ENCODE data around the gene TCIRG1. TPM values are rescaled to one million over a fixed set of nuclear protein-coding genes. Genes with fewer than 3 reads are reported as not detected.
A peak's percentile ranks its signal among the peaks of the same experiment; 100 is the strongest.

Gene TCIRG1
- total RNA-seq, 2 experiments from 2014 or later = 199 to 201 TPM

DNA sequence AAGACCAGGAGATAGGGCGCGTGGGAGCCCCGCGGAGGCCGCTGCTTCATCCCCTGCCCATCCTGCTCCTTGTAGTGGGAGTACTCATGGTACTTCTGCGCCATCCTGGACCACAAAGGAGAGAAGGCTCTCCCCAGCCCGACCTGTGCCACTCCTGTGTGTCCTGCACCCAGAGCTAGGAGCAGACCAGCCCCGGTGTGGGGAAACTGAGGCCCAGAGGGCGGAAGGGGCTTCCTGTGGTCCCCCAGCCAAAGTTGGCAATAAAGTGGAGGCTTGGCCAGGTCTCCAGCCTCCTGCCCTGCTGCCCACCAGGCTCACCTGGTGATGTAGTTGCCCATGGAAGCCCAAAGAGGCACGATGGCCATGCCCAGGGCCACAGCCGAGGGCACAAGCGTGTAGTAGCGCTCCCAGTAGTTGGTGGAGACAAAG, 39.6 kb upstream of the TCIRG1 start:
- CTCF ChIA-PET (ENCODE audit: unreplicated experiment) = no interaction called here
- intact Hi-C loops (cut with micrococcal nuclease; ENCODE audit: unreplicated experiment) = loop anchor here (10.0 kb wide), 1 partner anchor 354 kb away; no protein-coding TSS in a partner anchor
- Histone ChIP-seq H3K4me1 (ENCODE audit: insufficient read depth, low read length, poor library complexity, severe bottlenecking) (peaks cover 52% of the 10 kb centered on the region), H3K4me3 (ENCODE audit: low read depth, low read length, poor library complexity, severe bottlenecking) (no peak overlapping the region), H3K79me2 (ENCODE audit: insufficient read depth, low read depth, low read length) (no peaks in the 10 kb centered on the region), H3K4me2 (ENCODE audit: low read length) (no peak overlapping the region), H3K27ac (ENCODE audit: low read depth, low read length, poor library complexity, severe bottlenecking) (no peak overlapping the region), H2AFZ (ENCODE audit: low read length) (no peak overlapping the region), H3K9me3 (ENCODE audit: low read length) (no peaks in the 10 kb centered on the region), H4K20me1 (ENCODE audit: insufficient read depth, low read length) (no peaks in the 10 kb centered on the region), H3K9me2 (ENCODE audit: insufficient read depth, low read length) (no peaks in the 10 kb centered on the region), H3K36me3 (ENCODE audit: insufficient read depth, low read length) (peaks cover 26% of the 10 kb centered on the region)
- POLR2A ChIA-PET = no interaction called here
- no peak for DNase-seq (ENCODE audit: low spot score)
- TF ChIP-seq EZH2phosphoT487 (IDR thresholded peaks at IDR 0.05; ENCODE audit: borderline replicate concordance, low read depth, low read length) = no peak
- TF ChIP-seq, protein P1, sequence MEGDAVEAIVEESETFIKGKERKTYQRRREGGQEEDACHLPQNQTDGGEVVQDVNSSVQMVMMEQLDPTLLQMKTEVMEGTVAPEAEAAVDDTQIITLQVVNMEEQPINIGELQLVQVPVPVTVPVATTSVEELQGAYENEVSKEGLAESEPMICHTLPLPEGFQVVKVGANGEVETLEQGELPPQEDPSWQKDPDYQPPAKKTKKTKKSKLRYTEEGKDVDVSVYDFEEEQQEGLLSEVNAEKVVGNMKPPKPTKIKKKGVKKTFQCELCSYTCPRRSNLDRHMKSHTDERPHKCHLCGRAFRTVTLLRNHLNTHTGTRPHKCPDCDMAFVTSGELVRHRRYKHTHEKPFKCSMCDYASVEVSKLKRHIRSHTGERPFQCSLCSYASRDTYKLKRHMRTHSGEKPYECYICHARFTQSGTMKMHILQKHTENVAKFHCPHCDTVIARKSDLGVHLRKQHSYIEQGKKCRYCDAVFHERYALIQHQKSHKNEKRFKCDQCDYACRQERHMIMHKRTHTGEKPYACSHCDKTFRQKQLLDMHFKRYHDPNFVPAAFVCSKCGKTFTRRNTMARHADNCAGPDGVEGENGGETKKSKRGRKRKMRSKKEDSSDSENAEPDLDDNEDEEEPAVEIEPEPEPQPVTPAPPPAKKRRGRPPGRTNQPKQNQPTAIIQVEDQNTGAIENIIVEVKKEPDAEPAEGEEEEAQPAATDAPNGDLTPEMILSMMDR (conservative IDR thresholded peaks at IDR 0.05; ENCODE audit: low read length) = no peak
- BruUV-seq (replicated peaks) = no TSS peak

DNA sequence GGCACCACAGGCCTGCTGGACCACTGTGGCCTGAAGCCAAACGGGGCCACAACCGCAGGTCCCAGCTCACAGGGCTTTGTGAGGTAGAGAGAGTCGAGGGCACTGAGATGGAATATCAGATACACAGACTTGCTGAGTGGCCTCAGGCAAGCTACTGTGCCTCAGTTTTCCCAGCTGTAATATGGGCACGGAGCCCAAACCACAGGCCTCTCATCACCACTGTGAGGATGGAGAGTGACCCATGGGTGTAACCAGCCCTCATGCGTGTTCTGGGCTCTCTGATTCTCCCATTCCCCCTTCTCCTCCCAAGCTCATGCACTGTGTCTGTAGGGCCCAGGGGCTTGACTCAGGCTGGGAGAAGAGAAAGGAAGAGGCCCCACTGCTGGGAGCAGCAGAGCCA, 39.1 kb upstream of the TCIRG1 start:
- peaks cover 26% of the 10 kb centered on the region for H3K36me3 ChIP-seq (ENCODE audit: insufficient read depth, low read length)
- no peak for DNase-seq (ENCODE audit: low spot score)
- H3K9me3 ChIP-seq (ENCODE audit: low read length) = no peaks in the 10 kb centered on the region
- H3K27ac ChIP-seq (ENCODE audit: low read depth, low read length, poor library complexity, severe bottlenecking) = no peak overlapping the region
- no peak overlapping the region for H3K4me3 ChIP-seq (ENCODE audit: low read depth, low read length, poor library complexity, severe bottlenecking)
- H2AFZ ChIP-seq (ENCODE audit: low read length) = no peak overlapping the region
- H3K4me1 ChIP-seq (ENCODE audit: insufficient read depth, low read length, poor library complexity, severe bottlenecking) = peaks cover 52% of the 10 kb centered on the region
- no peaks in the 10 kb centered on the region for H4K20me1 ChIP-seq (ENCODE audit: insufficient read depth, low read length)
- no peak for TF ChIP-seq EZH2phosphoT487 (IDR thresholded peaks at IDR 0.05; ENCODE audit: borderline replicate concordance, low read depth, low read length)
- TF ChIP-seq, protein P1 (conservative IDR thresholded peaks at IDR 0.05; ENCODE audit: low read length) = no peak
- H3K4me2 ChIP-seq (ENCODE audit: low read length) = no peak overlapping the region
- no peaks in the 10 kb centered on the region for H3K79me2 ChIP-seq (ENCODE audit: insufficient read depth, low read depth, low read length)
- intact Hi-C loops (cut with micrococcal nuclease; ENCODE audit: unreplicated experiment) = loop anchor here (10.0 kb wide), 2 partner anchors 275 to 355 kb away; partner anchors contain the start of gene C11orf24
- no peaks in the 10 kb centered on the region for H3K9me2 ChIP-seq (ENCODE audit: insufficient read depth, low read length)
- POLR2A ChIA-PET = no interaction called here
- CTCF ChIA-PET (ENCODE audit: unreplicated experiment) = no interaction called here
- no TSS peak for BruUV-seq (replicated peaks)

DNA sequence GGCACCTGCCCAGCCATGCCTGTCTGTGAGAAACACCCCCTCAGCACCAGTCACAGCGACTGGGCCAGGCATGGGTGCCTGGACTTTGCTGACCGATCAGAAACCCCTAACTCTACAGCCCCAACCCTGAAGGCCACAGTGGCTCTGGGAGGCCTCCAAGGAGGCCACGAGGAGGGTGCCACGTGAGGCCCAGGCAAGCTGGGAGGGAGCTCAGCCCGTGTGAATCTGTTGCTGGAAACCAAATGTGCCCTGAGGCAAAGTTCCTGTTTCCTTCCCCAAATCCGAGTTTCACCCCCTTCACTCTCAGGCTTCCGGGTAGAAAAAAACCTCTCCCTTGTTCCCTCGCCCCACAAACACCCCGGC, 36.3 kb upstream of the TCIRG1 start:
- Histone ChIP-seq H4K20me1 (ENCODE audit: insufficient read depth, low read length) (no peaks in the 10 kb centered on the region), H3K27ac (ENCODE audit: low read depth, low read length, poor library complexity, severe bottlenecking) (peak overlapping the region; percentile 89), H3K36me3 (ENCODE audit: insufficient read depth, low read length) (peaks cover 15% of the 10 kb centered on the region), H3K4me3 (ENCODE audit: low read depth, low read length, poor library complexity, severe bottlenecking) (peak overlapping the region; percentile 82), H3K4me2 (ENCODE audit: low read length) (peak overlapping the region; percentile 97), H2AFZ (ENCODE audit: low read length) (peak overlapping the region; percentile 16; the same call in 1 of the 2 replicates), H3K79me2 (ENCODE audit: insufficient read depth, low read depth, low read length) (no peaks in the 10 kb centered on the region), H3K9me2 (ENCODE audit: insufficient read depth, low read length) (no peaks in the 10 kb centered on the region), H3K9me3 (ENCODE audit: low read length) (no peaks in the 10 kb centered on the region), H3K4me1 (ENCODE audit: insufficient read depth, low read length, poor library complexity, severe bottlenecking) (peaks cover 55% of the 10 kb centered on the region)
- TF ChIP-seq, protein P1 (conservative IDR thresholded peaks at IDR 0.05; ENCODE audit: low read length) = no peak; the same call in 1 of the 2 replicates
- no peak for TF ChIP-seq EZH2phosphoT487 (IDR thresholded peaks at IDR 0.05; ENCODE audit: borderline replicate concordance, low read depth, low read length)
- peak; percentile 84 for DNase-seq (ENCODE audit: low spot score)
- POLR2A ChIA-PET = interaction anchor here (1.2 kb wide), 1 partner anchor 23 kb away, joined by 4 read pairs; no protein-coding TSS in a partner anchor
- intact Hi-C loops (cut with micrococcal nuclease; ENCODE audit: unreplicated experiment) = loop anchor here (2.0 to 10.0 kb wide), 2 partner anchors 38 to 272 kb away; partner anchors contain the start of gene C11orf24
- CTCF ChIA-PET (ENCODE audit: unreplicated experiment) = no interaction called here
- no TSS peak for BruUV-seq (replicated peaks)

All from OCI-LY7 (cell line).